ENCODE measurements around the gene IYD.

- TF ChIP-seq CTCF (conservative IDR thresholded peaks at IDR 0.05; ENCODE audit: low read length) (no peak), EZH2phosphoT487 (IDR thresholded peaks at IDR 0.05; ENCODE audit: borderline replicate concordance) (no peak)
Observed at GRCh38 chr6:150372051-150372450, 3.2 kb downstream of the IYD start.

Data from Loucy (cell line).